HG03442 (cell line): ENCODE data around the gene CHN1.
A peak's percentile ranks its signal among the peaks of the same experiment; 100 is the strongest.

ENCODE experiments used
- ATAC-seq: cut with Tn5 transposase; IDR thresholded peaks from one replicate; pipeline ENCODE4 v1.9.1; 2021; ENCODE audit warnings: mild to moderate bottlenecking, moderate library complexity; ENCODE audit not compliant: unreplicated experiment

The CHN1 gene, protein sequence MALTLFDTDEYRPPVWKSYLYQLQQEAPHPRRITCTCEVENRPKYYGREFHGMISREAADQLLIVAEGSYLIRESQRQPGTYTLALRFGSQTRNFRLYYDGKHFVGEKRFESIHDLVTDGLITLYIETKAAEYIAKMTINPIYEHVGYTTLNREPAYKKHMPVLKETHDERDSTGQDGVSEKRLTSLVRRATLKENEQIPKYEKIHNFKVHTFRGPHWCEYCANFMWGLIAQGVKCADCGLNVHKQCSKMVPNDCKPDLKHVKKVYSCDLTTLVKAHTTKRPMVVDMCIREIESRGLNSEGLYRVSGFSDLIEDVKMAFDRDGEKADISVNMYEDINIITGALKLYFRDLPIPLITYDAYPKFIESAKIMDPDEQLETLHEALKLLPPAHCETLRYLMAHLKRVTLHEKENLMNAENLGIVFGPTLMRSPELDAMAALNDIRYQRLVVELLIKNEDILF

DNA sequence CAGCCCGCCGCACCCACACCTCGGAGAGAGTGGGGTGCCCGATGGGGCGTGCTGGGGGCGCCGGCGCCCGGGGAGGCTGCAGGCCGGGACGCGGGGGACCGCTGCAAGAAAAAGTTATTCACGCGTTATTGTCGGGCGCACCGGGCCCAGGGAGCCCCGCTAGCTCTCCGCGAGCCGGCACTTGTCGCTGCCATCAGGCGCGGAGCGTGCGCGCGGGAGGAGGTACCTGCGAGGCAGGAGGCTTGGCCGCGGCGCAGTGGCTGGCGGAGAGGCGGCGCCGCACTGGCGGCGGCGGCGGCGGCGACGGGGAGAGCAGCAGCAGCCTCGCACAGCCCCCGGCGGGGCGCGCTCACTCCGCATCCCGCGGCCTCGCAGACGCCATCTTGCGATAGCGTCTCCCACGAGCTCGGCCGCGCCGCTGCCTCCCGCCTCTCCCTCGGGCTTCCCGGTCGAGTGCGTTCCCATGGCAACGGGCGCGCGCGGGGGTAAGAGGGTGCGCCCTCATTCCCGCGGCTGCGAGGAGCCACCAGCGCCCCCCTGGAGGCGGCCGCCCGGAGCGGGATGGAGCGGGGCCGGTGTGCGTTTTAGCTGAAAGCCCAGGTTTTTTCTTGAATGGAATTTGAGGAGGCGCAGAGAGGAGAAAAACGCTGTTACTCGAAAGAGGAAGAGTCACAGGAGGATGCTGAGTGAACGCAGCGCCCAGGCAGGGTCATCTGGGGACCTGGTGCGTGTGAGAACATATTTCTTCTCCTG, at the start of gene CHN1:
Gene CHN1, minus strand, starts transcription at position 402 of the 753 bp plus-strand sequence. CDS start 469 bp downstream, outside the sequence.
- ATAC-seq = peak; percentile 77

DNA sequence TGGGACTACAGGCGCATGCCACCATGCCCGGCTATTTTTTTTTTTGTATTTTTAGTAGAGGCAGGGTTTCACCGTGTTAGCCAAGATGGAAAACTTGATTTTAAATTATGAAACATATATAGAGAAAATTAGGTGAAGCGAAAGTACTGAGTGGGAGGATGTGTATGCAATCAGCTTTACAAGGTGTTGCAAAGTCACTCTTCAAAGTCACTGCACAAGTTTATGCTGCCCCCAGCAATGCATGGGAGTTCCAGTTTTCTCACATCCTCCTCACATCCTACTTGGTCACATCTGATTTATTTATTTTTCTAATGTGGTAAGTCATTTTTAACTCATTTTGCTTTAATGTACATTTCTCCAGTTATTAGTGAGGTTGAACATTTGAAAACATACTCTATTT, 49.2 kb upstream of the CHN1 start:
- ATAC-seq = no peak

DNA sequence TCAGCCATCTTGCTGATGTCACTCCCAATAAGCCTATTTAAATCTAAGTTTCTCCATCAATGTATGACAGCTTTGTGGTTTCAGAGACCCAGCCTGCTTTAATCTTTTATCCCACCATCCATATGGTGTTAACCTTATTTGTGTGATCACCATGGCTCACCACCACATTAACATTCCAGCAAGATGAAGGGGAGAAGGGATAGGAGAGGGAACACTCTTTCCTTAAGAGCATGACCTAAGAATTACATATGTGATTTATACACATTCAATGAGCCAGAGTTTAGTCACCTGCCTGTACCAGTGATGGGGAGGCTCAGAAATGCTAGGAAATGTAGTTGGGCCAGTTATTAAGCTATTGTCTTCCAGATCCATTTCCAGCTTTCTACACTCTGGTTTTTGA, 44.5 kb upstream of the CHN1 start:
- no peak for ATAC-seq

DNA sequence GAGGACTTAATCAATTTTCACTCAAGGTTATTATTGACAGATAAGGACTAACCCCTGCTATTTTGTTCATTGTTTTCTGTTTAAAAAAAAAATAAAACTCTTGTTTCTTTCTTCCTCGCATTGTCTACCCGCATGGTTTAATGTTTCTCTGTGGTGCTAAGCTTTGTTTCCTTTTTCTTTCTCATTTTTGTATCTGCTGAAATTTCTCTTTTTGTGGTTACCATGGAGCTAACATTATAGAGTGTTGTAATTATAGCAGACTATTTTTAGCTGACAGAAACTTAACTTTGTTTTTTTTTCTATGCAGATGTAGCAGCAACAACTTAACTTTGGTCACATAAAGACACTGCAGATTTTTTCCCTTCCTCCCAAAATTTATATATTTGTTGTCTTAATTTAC, 43.1 kb upstream of the CHN1 start:
- ATAC-seq = no peak

DNA sequence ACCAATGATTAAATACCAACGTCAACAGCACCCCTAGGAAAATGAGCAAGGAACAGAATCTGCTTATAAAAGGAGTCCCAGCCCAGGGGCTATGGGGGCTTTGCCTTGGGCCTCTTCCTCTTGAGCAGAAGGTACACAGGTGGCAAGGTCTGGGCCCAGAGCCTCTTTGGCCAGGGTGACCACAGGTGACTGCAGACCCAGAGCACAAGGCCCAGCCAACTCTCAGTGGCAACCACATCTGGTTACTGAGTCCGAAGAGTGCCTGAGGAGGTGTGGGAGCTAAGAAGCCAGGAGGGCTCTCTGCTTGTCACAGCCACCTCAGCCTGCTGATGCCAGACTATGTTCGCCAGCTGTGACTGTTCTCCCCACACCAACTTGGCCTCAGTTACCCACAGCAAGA, 34.3 kb upstream of the CHN1 start:
- no peak for ATAC-seq

DNA sequence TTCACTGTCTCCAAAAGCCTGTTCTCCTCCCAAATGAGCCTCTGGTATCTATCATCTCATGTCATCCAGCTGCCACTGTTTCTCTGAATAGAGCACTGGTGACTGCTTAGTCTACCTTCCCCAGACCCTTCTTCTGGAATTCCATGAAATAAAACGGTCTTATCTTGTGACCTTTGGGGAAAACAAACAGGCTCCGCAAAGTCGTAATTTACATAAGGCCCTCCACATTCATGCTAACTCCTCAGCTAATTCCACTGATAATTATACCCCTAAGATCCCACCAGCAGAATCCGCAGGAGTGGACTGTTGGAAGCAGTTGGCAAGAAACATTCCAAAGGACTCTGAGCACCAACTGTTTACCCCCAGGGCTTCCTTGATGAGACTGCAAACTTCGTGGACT, 33.9 kb upstream of the CHN1 start:
- no peak for ATAC-seq

DNA sequence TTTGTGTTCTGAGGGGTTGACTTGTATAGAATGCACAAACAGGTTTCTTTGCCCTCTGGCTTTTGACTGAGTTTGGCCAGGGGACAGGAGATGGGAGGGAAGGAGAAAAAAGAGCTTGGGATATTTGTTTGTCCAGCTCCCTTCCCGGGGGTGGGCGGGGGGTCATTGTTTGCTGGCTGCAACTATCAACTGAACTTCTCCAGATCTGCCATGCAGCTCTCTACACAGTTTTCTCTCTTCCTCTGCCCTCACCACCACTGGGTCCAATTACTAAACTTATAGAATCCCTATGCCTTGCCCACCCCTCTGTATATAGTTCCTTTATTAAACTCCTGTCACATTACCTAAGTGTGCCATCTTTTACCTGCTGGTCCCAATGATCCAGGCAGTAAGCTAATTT, 32.8 kb upstream of the CHN1 start:
- ATAC-seq = no peak

DNA sequence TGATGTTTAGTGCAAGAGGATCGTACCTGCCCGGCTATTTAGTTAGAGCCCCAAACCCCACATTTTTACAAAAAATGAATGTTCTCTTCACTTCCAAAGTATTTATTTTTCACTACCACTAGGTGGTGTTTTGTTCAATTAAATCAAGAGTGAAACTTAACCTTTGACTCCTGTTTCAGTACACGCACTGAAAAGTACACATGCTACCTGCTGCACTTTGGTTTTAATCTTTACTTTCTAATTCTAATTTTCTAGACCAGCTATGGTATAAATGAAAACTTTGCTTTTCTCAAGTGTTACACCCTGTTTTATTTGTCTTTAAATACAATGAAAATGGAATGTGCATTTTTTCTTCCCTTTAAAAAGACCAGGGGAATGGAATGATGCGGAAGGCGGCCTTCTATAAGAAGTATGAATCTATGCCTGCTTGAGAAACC, 31.4 kb upstream of the CHN1 start:
- no peak for ATAC-seq

DNA sequence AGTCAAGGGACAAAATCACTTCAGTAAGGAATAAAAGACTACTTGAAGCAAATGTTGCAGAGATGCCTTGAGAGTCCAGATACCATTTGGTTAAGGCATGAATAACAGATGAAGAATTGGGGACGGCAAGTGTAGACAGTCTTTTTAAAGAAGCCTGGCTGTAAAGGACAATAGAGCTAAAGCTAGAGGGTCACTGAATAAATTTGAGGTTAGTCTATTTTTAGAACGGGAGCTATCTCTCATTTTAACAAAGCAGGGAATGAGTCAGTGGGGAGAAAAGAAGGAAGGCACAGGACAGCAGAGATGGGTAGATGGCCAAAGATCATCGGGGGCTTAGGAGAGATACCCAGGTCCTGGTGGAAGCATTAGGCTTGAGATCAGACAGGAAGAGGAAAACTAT, 30.6 kb upstream of the CHN1 start:
- ATAC-seq = no peak

DNA sequence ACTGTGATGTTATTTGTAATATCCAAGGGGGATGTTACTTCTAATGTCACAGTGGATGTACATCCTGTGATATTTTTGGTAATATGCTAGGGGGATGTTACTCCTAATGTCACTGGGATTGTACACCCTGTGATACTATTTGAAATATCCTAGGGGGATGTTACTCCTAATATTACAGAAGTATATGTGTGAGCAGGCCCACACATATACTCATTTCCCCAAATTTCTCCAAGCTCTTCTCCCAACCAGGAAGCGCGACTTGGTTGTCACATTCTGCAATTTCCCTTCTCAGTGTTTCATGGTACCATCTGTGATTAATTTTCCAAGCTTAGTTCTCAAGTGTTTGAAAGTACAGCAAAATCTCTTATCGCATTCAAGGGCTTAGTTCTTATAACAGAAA, 29.5 kb upstream of the CHN1 start:
- ATAC-seq = no peak

DNA sequence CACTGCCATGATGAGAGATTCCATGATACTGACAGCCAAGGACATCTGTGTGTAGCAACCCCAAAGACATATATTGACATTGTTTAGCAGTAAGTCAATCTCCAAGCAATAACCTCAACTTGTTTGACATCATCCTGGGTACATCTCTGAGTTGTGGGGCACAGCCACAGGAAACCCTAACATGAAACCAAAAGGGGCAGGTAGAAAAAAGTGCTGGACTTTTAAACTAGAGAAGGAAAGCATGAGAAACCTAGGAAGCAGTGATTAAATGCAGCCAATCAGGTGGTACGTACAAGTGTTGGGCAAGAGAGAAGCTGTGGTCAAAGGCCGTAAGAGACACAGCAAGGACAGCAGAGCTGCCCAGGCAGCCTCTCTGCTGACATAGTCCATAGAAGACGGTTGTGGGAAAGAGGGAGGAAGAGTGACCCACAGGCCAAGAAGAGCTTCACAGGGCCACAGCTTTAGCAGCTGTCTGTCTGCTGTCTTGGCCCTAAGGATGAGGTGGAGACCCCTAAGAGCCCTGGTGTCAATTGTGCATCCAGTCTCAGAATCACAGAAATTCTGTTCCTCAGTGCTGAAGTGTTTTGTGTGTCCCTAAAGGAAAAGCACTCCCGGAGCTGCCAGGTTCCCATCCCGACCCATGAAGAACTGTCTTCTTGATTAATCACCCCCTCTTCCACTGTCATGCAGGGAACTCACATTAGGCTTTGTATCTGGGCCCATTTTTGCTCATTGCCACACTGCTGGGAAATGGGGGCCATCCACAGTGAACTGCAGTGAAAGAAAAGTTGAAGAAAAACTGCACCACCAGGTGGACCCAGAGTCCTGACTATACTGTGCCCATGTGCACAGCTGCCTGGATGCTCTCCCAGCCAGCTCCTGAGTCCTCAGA, 25.4 kb upstream of the CHN1 start:
- peak; percentile 59 for ATAC-seq

DNA sequence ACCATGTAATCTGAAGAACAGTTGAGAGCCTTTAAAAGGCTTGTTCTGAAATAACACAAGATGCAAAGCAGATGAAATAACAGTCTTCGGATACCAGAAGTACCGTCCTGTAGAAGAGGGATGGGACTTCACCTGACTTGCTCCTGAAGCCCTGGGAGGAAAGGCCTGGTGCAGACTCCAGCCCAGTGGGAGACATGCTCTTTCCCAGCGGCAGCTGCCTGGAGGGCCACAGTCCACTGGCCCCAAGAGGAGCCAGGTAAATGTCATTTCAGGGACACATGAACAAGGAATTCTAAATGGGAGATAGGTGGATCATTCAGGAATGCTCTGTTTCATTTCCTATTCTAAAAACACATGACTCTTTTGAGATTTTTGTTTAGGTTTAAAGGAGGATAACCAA, 22.6 kb upstream of the CHN1 start:
- no peak for ATAC-seq

DNA sequence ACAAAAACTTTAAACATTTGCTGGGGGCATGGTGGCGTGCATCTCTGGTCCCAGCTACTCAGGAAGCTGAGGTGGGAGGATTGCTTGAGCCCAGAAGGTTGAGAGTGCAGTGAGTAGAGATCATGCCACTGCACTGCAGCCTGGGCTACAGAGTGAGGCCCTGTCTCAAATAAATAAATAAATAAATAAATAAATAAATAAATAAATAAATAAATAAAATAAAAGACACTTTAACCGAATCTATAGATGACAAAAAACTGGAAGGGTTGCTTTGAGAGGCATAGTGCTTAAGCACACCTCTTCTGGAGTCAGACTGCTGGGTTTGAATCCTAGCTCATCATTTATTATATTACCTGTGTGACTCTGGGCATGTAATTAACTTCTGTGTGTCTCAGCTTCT, 21.2 kb upstream of the CHN1 start:
- no peak for ATAC-seq

DNA sequence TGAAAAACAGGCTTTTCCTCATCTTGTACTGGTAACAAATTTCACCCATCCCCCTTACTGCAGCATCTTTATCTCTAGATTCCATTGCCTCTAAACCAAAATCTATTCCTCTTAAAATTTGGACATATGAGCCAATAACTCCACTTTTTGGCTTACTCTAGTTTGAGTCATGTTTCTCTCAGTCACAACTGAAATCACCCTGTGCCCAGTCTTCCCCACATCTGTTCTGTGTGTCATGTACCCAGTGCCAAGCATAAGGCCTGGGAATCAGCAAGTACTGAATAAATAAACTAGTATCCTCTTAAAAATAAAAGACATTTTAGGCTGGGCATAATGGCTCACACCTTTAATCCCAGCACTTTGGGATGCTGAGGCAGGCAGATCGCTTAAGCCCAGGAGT, 20.8 kb upstream of the CHN1 start:
- no peak for ATAC-seq

DNA sequence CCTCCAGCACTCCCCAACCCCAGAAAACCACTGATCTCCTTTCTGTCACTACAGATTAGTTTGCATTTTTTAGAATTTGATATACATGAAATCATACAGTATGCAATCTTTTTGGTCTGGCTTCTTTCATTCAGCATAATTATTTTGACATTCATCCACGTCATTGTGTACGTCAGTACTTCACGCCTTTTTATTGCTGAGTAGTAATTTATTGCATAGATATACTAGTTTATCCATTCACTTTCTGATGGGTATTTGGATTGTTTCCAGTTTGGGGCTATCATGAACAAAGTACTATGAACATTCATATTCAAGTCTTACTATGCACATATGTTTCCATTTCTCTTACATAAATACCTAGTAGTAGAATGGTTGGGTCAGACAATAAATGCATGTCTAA, 20.1 kb upstream of the CHN1 start:
- no peak for ATAC-seq

DNA sequence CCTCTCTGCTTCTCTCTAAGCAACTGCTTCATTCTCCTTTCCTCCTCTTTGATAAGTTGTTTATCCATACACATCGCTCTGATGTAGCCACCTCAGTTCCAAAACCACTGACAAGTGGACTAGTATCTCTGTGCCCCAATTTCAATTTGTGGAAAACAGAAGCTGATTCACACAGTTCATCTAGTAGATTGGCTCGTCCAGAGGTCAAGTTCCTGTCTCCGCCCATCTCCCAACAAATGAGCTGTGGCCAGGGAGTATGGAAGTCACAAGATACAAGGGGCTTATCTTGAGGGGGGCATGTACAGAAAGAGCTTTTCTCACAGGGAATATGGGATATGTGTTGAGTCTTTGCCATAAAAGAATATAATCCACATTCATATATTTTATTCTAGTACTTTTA, 17.7 kb upstream of the CHN1 start:
- no peak for ATAC-seq

DNA sequence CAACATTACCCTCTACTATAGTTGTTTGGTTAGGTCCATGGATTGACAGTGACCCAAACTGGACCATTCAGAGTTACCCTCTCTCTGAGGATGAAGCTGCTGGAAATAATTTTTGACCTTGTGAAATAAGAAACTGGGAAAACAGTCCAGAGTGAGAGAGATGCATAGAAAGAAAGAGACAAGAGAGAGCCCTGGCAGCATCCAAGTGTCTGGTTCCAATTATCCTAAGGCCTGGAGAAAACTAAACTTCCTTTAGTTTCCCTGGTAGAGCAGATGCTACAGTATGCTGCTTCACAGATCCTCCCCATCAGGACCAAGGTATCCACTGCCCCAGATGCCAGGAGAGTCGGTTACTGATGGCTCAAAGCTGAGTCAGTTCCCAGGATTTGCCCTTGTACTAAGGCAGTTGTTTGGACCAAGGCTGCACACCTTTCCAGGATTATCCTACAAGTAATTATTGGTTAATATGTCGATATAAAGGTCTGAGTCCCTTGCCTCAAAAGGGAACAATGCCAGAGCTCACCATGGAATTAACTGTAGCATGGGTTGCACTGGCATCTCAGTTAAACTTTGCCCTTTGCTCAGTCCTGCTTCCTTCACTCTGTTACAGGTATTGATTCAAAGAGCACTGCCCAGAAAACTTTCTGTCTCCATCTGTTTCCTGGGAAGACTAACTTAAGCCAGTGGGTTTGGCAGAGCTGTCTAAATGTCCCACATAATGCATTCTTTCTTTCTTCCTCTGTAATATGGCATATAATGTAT, 14.6 kb upstream of the CHN1 start:
- no peak for ATAC-seq

DNA sequence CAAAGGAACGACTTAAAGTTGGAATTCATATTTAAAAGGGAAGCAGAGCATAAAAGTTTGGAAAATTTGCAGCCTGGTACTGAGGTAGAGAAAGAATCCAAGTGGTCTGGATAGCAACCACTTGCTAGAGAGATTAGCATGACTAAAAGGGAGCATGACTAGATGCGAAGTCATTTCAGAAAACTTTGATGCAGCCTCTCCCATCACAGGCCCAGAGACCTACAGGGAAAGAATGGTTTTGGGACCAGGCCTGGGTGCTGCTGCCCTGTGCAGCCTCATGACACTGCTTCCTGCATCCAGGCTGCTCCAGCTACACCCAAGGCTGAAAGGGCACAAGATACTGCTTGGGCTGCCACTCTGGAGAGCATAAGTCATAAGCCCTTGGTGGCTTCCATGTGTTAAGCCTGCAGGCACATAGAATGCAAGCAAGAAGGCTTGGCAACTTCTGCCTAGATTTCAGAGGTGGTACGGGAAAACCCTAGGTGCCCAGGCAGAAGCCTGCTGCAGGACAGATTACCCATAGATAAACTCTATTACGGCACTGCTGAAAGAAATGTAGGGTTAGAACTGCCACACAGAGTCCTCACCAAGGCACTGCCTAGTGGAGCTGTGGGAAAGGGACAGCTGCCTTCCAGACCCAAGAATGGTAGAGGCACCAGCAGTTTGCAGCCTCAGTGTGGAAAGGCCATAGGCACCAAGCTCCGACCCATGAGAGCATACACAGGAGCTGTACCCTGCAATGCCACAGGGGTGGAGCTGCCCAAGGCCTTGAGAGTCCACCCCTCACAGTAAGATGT, 12.6 kb upstream of the CHN1 start:
- ATAC-seq = no peak

DNA sequence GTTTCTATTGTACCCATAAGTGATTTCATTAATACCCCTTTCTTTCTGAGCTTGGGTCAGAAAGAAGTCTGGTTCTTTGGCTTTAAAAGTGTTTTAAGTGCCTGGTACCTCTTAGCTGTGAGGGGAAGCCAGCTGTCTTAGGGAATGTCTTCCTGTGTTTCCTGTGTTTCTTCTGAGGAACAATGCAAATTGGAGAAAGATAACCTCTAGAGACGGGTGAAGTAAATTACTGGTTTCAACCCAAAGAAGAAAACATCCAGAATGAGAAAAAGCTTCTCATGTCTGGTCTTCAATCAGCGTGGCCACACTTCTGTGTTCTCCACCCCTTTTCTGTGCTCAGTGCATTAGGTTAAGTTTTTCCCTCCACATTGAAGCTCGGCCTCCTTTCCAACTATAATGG, 10.2 kb upstream of the CHN1 start:
- ATAC-seq = no peak

DNA sequence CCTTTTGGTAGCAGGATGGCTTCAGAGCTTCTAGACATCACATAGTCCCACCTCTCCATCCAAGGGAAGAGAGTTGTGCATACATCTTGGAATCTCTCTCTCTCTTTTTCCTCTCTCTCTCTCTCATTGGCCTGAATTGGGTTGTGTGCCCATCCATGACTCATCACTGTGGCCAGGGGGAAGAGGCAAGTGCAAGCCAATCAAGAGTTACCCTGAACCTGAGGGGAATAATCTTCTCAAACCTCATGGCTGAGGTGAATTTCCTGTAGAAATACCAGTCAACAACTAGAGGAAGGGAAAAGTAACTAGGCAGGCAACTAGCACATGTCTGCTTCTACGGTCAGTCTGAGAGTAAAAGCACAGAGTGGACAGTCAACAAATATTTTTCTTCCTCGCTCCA, 7.3 kb upstream of the CHN1 start:
- ATAC-seq = no peak
